ENCODE data around the gene NUCKS1.

DNA sequence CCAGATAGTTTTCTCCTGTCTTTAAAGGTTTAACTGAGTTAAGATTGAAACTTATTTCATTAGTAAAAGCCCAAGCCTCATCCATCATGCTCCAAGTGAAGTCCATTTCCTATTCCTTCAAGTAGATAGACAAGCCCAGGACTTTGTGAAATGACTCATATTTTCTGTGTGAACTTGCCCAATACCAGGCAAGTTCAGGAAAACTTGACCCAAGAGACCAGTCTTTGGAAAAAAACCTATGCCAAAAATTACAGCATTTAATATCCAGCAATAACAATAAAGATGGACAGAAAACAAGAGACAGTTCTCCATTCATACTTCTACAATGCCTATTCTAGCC lies 25.7 kb upstream of the NUCKS1 start:
- TF ChIP-seq TAF1 (IDR thresholded peaks at IDR 0.05; ENCODE audit: borderline replicate concordance, low read depth, low read length): no peak
- TF ChIP-seq POLR2A (IDR thresholded peaks at IDR 0.05; ENCODE audit: low read depth, low read length): no peak

All from GM12892 (cell line).